Esophagus muscularis mucosa (tissue), 3 donors: ENCODE measurements around the gene TCERG1L.

ENCODE experiments used
- POLR2A ChIP-seq: fragments of 450-650 bp; IDR thresholded peaks from one replicate; pipeline ENCODE4 v1.6.1; 2017; ENCODE audit warnings: antibody characterized with exemption, moderate library complexity, mild to moderate bottlenecking, low read depth
- TF ChIP-seq, protein P1 (sequence below), 3 experiments: fragments of 200-600 bp in 2 of 3; fragments of 450-650 bp in 1 of 3; sonication (generic) in 2 of 3; IDR thresholded peaks; one replicate each; pipeline ENCODE4 v1.5.1; 2017 to 2019; ENCODE audit warnings: antibody characterized with exemption in 3 of 3, mild to moderate bottlenecking in 2 of 3, moderate library complexity in 1 of 3

- TF ChIP-seq, protein P1, sequence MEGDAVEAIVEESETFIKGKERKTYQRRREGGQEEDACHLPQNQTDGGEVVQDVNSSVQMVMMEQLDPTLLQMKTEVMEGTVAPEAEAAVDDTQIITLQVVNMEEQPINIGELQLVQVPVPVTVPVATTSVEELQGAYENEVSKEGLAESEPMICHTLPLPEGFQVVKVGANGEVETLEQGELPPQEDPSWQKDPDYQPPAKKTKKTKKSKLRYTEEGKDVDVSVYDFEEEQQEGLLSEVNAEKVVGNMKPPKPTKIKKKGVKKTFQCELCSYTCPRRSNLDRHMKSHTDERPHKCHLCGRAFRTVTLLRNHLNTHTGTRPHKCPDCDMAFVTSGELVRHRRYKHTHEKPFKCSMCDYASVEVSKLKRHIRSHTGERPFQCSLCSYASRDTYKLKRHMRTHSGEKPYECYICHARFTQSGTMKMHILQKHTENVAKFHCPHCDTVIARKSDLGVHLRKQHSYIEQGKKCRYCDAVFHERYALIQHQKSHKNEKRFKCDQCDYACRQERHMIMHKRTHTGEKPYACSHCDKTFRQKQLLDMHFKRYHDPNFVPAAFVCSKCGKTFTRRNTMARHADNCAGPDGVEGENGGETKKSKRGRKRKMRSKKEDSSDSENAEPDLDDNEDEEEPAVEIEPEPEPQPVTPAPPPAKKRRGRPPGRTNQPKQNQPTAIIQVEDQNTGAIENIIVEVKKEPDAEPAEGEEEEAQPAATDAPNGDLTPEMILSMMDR (IDR thresholded peaks at IDR 0.05), result no peak
- TF ChIP-seq POLR2A, result no peak
Observed at GRCh38 chr10:131094527-131095312, 216.8 kb downstream of the TCERG1L start.
